ENCODE measurements around the gene LRRK2.
"Not testable (repeated sequence)": the region's sequence is repeated elsewhere in the genome, so short reads cannot be mapped to it uniquely, and the experiment has no call there.

LRRK2 gene

GRCh38 chr12:40248034-40248433, 23.2 kb downstream of the LRRK2 start:
- DNase-seq (ENCODE audit: low read depth in 4 of 4, low spot score in 1 of 4): no peak

GRCh38 chr12:40248585-40249297, 23.9 kb downstream of the LRRK2 start:
- DNase-seq (ENCODE audit: low read depth in 4 of 4, low spot score in 1 of 4): no peak

- not testable (repeated sequence) for DNase-seq (ENCODE audit: low read depth in 4 of 4, low spot score in 1 of 4)
Observed at GRCh38 chr12:40250652-40251051, 25.9 kb downstream of the LRRK2 start.

GRCh38 chr12:40253936-40254335, 29.1 kb downstream of the LRRK2 start:
- DNase-seq (ENCODE audit: low read depth in 4 of 4, low spot score in 1 of 4): no peak

GRCh38 chr12:40254455-40255085, 29.8 kb downstream of the LRRK2 start:
- no peak for DNase-seq (ENCODE audit: low read depth in 4 of 4, low spot score in 1 of 4)

- no peak for DNase-seq (ENCODE audit: low read depth in 4 of 4, low spot score in 1 of 4)
Observed at GRCh38 chr12:40258371-40258770, 33.6 kb downstream of the LRRK2 start.

- DNase-seq (ENCODE audit: low read depth in 4 of 4, low spot score in 1 of 4): no peak
Observed at GRCh38 chr12:40261937-40262336, 37.1 kb downstream of the LRRK2 start.

GRCh38 chr12:40262657-40263056, 37.9 kb downstream of the LRRK2 start:
- no peak for DNase-seq (ENCODE audit: low read depth in 4 of 4, low spot score in 1 of 4)

GRCh38 chr12:40263616-40264409, 39.0 kb downstream of the LRRK2 start:
- DNase-seq (ENCODE audit: low read depth in 4 of 4, low spot score in 1 of 4): no peak

GRCh38 chr12:40271981-40272664, 47.3 kb downstream of the LRRK2 start:
- DNase-seq (ENCODE audit: low read depth in 4 of 4, low spot score in 1 of 4): no peak

- no peak for DNase-seq (ENCODE audit: low read depth in 4 of 4, low spot score in 1 of 4)
Observed at GRCh38 chr12:40281791-40282364, 57.1 kb downstream of the LRRK2 start.

- DNase-seq (ENCODE audit: low read depth in 4 of 4, low spot score in 1 of 4): no peak
Observed at GRCh38 chr12:40286583-40286982, 61.8 kb downstream of the LRRK2 start.

GRCh38 chr12:40287369-40287975, 62.7 kb downstream of the LRRK2 start:
- no peak for DNase-seq (ENCODE audit: low read depth in 4 of 4, low spot score in 1 of 4)

GRCh38 chr12:40292788-40293429, 68.1 kb downstream of the LRRK2 start:
- no peak for DNase-seq (ENCODE audit: low read depth in 4 of 4, low spot score in 1 of 4)

GRCh38 chr12:40298341-40298740, 73.5 kb downstream of the LRRK2 start:
- no peak for DNase-seq (ENCODE audit: low read depth in 4 of 4, low spot score in 1 of 4)

- no peak for DNase-seq (ENCODE audit: low read depth in 4 of 4, low spot score in 1 of 4)
Observed at GRCh38 chr12:40300490-40300889, 75.7 kb downstream of the LRRK2 start.

- DNase-seq (ENCODE audit: low read depth in 4 of 4, low spot score in 1 of 4): no peak
Observed at GRCh38 chr12:40309001-40309400, 84.2 kb downstream of the LRRK2 start.

GRCh38 chr12:40310211-40310610, 85.4 kb downstream of the LRRK2 start:
- DNase-seq (ENCODE audit: low read depth in 4 of 4, low spot score in 1 of 4): no peak

GRCh38 chr12:40312196-40312595, 87.4 kb downstream of the LRRK2 start:
- no peak for DNase-seq (ENCODE audit: low read depth in 4 of 4, low spot score in 1 of 4)

- no peak for DNase-seq (ENCODE audit: low read depth in 4 of 4, low spot score in 1 of 4)
Observed at GRCh38 chr12:40312982-40313576, 88.3 kb downstream of the LRRK2 start.

Measured in stimulated activated CD4-positive, alpha-beta T cell treated with anti-CD3 and anti-CD28 coated beads, Interleukin-1b, Interleukin-23, amount 100 ng/mL, for 24 hours (primary cell).